K562 (cell line): ENCODE results near the gene BACE1. TPM values are rescaled to one million over a fixed set of nuclear protein-coding genes. Genes with fewer than 3 reads are reported as not detected.

Source experiments
- ARHGAP35 ChIP-seq: fragments of 450-650 bp; IDR thresholded peaks from 2 replicates; pipeline ENCODE4 v1.6.1; 2018; ENCODE audit not compliant: partially characterized antibody
- CBX1 ChIP-seq: sonication (generic); IDR thresholded peaks from 2 replicates; pipeline ENCODE4 v1.6.1; 2016; ENCODE audit warnings: antibody characterized with exemption, low read depth, mild to moderate bottlenecking
- ELF1 ChIP-seq: fragments of 200-800 bp; sonication (Bioruptor generic); IDR thresholded peaks from 2 replicates; pipeline ENCODE4 v1.6.1; 2016; ENCODE audit warnings: missing genetic modification characterization, missing compliant biosample characterization
- LCOR ChIP-seq: sonication (generic); formaldehyde crosslinking; IDR thresholded peaks from 2 replicates; pipeline ENCODE4 v1.8.0; 2022; ENCODE audit warnings: mild to moderate bottlenecking, missing genetic modification reagents
- SMARCA4 ChIP-seq: fragments of 450-650 bp; IDR thresholded peaks from 2 replicates; pipeline ENCODE4 v1.6.1; 2016
- TOE1 ChIP-seq, 2 experiments: fragments of 450-650 bp in 1 of 2; sonication (generic) in 1 of 2; formaldehyde crosslinking in 1 of 2; IDR thresholded peaks; 2 replicates each; pipeline versions ENCODE4 v1.7.1 to v1.8.0; 2016 to 2022; ENCODE audit warnings: borderline replicate concordance in 2 of 2, mild to moderate bottlenecking in 2 of 2, antibody characterized with exemption in 1 of 2, inconsistent platforms in 1 of 2, low read depth in 1 of 2, missing genetic modification reagents in 1 of 2, moderate library complexity in 1 of 2
- ZNF407 ChIP-seq: fragments of 450-650 bp; IDR thresholded peaks from 2 replicates; pipeline ENCODE4 v1.6.1; 2016; ENCODE audit warnings: low read depth
- polyA plus RNA-seq, 8 experiments: library from polyadenylated mRNA; depleted of rRNA in 4 of 8; stranded (reverse) in 5 of 8; unstranded in 3 of 8; fragments of >200 nt; fragmentation: Nextera tagmentation in 2 of 8; fragmentation: Illumina TruSeq in 1 of 8; extraction: Ambion mirVana in 2 of 8; extraction: Trizol in 1 of 8; gene quantifications; 2 replicates each; pipeline versions ENCODE4 v1.2.1 to v1.2.3, GENCODE V29; 2011 to 2014; ENCODE audit warnings: inconsistent platforms in 1 of 8, missing spikeins in 1 of 8
- total RNA-seq, 7 experiments: library from RNA; depleted of rRNA in 6 of 7; stranded (reverse); fragments of >200 nt in 6 of 7; fragmentation: Illumina TruSeq in 2 of 7; extraction: Trizol in 2 of 7; gene quantifications; 2 replicates each; pipeline versions ENCODE4 v1.2.1 to v1.2.3, GENCODE V29; 2011 to 2021; ENCODE audit warnings: low replicate concordance in 1 of 7

BACE1 gene
- total and polyA plus RNA-seq, 9 of the 15 experiments (the other 6 are each of a cell fraction or from before 2014, with no cell fraction given) = 0.01 to 0.25 (median 0.16) TPM; not detected in 5

GRCh38 chr11:117295438-117296137 lies 20.5 kb downstream of the BACE1 start (continued):
- no peak for TF ChIP-seq ZNF407
- no peak for TF ChIP-seq ARHGAP35
- TF ChIP-seq SMARCA4 = no peak
- TF ChIP-seq TOE1 (IDR thresholded peaks at IDR 0.05; ENCODE audit: borderline replicate concordance) = no peak
- no peak for TF ChIP-seq TOE1 (CRISPR knock-in tag; IDR thresholded peaks at IDR 0.05; ENCODE audit: borderline replicate concordance, low read depth)
- TF ChIP-seq CBX1 = no peak
- TF ChIP-seq ELF1 = no peak
- no peak for TF ChIP-seq LCOR
